Common myeloid progenitor, CD34-positive (primary cell): ENCODE results near the gene AFAP1L2.
A peak's percentile ranks its signal among the peaks of the same experiment; 100 is the strongest.

Source experiments
- CTCF ChIA-PET: fragments of 350-600 bp; sonication (Branson Sonifier 250); formaldehyde crosslinking; loops from one replicate; lab custom pipeline; 2021; ENCODE audit warnings: antibody characterized with exemption; lab: Charles Lee
- POLR2A ChIA-PET: fragments of 350-600 bp; sonication (Branson Sonifier 250); formaldehyde crosslinking; loops from one replicate; lab custom pipeline; 2021; ENCODE audit warnings: antibody characterized with exemption; lab: Charles Lee
- DNase-seq, 3 donors: peaks; one replicate each; pipeline versions ENCODE4 v3.0.0 to v3.0.0-alpha.2; 2013
- H3K27ac ChIP-seq, 2 experiments: 1 replicate in 1 of 2; 2 replicates in 1 of 2; pipeline ENCODE4 v1.7.0; 2013; ENCODE audit warnings: inconsistent platforms in 2 of 2, low read length in 2 of 2, mild to moderate bottlenecking in 2 of 2, low read depth in 1 of 2, moderate library complexity in 1 of 2; ENCODE audit not compliant: severe bottlenecking in 2 of 2, insufficient read depth in 1 of 2, poor library complexity in 1 of 2
- H3K27me3 ChIP-seq, 5 experiments: replicated peaks in 2 of 5; 1 replicate in 3 of 5; 2 replicates in 2 of 5; pipeline versions ENCODE4 v1.6.1 to v1.7.0; 2013; ENCODE audit warnings: low read length in 4 of 5, mild to moderate bottlenecking in 2 of 5, moderate library complexity in 2 of 5, inconsistent platforms in 1 of 5; ENCODE audit not compliant: insufficient read depth in 5 of 5, control insufficient read depth in 4 of 5
- H3K36me3 ChIP-seq, 4 experiments: 1 replicate in 2 of 4; 2 replicates in 2 of 4; pipeline versions ENCODE4 v1.6.1 to v1.7.0; 2013; ENCODE audit warnings: low read length in 3 of 4, control low read depth in 1 of 4, mild to moderate bottlenecking in 1 of 4; ENCODE audit not compliant: control insufficient read depth in 4 of 4, insufficient read depth in 4 of 4
- H3K4me1 ChIP-seq, 4 experiments: 1 replicate in 3 of 4; 2 replicates in 1 of 4; pipeline versions ENCODE4 v1.6.1 to v1.7.1; 2013; ENCODE audit warnings: low read length in 3 of 4, mild to moderate bottlenecking in 3 of 4, control low read depth in 1 of 4, inconsistent platforms in 1 of 4, moderate library complexity in 1 of 4; ENCODE audit not compliant: control insufficient read depth in 4 of 4, insufficient read depth in 4 of 4; ENCODE audit errors: control extremely low read depth in 1 of 4
- H3K4me3 ChIP-seq, 7 experiments: 1 replicate in 4 of 7; 2 replicates in 3 of 7; pipeline versions ENCODE4 v1.5.1 to v1.7.0; 2013; ENCODE audit warnings: mild to moderate bottlenecking in 7 of 7, low read length in 6 of 7, moderate library complexity in 6 of 7, inconsistent platforms in 2 of 7, low read depth in 2 of 7, control low read depth in 1 of 7; ENCODE audit not compliant: insufficient read depth in 4 of 7, control insufficient read depth in 1 of 7; ENCODE audit errors: extremely low read depth in 1 of 7
- H3K9me3 ChIP-seq, 5 experiments: 1 replicate in 4 of 5; 2 replicates in 1 of 5; pipeline versions ENCODE4 v1.6.1 to v1.7.1; 2013; ENCODE audit warnings: low read length in 4 of 5, mild to moderate bottlenecking in 2 of 5, inconsistent platforms in 1 of 5, low read depth in 1 of 5, moderate library complexity in 1 of 5; ENCODE audit not compliant: control insufficient read depth in 4 of 5, insufficient read depth in 2 of 5; ENCODE audit errors: control extremely low read depth in 1 of 5
- WGBS: methylation state at CpG from one replicate; pipeline ENCODE4 v1.1.5; 2013; ENCODE audit not compliant: insufficient coverage; 5-methylcytosine and 5-hydroxymethylcytosine counted together

Gene AFAP1L2

DNA sequence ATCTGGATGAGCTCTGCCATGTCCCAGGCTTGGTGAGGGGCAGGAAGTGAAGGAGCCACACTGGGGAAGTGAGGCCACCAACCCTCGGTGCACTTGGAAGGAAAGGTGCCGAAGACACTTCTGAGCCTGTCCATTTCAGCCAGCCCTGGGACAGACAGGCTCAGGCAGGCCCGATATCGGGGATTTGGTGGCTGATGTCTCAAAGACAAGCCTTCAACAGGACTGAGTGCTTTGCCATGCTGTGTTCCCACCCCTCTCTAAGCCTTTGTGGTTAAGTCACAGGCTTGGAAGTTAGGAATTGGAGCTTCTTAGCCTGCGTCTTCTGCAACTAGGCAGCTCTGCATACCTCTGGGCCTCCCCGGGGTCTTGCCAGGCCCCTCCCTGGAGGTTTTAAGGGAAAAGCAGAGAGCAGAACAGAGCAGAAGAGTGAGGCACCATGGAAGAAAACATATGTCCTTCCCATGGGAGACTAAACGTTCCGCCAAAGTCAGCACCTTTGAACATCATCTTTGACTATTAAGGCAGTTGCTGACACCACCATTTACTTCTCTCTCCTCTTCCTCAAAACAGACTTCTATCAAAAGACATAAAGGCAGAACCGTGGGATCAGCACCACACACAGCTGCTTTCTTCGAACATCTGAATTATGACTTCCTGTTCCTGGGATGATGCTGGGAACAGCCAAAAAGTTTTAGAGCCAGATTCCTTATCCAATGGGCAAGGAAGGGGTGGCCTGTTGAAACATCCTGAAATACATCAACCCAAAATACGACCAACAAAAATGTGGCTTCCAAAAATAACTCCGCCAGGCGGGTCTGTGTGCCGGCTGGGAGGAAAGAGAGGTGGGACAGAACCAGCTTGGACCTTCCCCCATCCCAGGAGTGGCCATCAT is 71.8 kb downstream of the AFAP1L2 start:
- H3K4me1 ChIP-seq = peaks cover 7 to 64% (median 56%) of the 10 kb centered on the region in 4 experiments
- CTCF ChIA-PET = no interaction called here
- no peak for DNase-seq
- no peaks in the 10 kb centered on the region for H3K9me3 ChIP-seq
- 45% methylated on average over 13 of the region's 14 CpGs for whole genome bisulfite sequencing
- H3K27ac ChIP-seq = no peak overlapping the region
- H3K4me3 ChIP-seq = peak overlapping the region in 1 of 7 experiments; percentile 17
- H3K27me3 ChIP-seq = no peaks in the 10 kb centered on the region
- POLR2A ChIA-PET = no interaction called here
- H3K36me3 ChIP-seq = no peaks in the 10 kb centered on the region

DNA sequence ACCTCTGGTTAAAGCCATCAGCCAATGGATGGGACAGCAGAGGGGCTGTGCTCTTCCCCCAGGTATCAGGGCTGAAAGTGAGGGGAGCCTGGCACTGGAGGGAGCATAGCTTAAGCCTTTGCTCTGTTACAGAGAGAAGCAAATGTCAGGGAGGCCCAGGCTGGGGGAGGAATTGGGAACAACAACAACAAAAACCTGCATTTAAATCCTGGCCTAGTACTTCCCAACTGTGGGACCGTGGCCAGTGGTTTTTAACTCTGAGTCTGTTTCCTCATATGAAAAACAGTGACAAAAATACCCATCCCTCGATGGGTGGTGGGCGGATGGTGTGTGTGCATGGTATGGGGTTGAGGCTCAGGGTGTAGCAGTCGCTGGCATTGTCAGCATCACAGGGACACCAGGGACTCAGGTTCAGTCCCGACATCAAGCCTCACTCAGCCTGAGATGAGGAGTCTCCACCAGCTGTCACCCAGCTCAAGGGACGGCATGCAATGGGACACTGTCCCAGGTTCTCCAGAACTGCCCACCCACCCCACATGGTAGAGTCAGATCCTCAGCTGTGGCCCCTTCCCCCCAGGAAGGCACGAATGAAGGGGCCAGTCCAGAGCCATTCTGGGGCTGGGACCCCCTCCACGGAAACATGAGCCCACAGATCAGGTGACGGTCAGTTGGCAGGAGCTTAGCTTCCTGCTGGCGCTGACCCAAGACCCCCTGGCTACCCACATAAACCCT is 74.5 kb downstream of the AFAP1L2 start:
- Histone ChIP-seq H3K36me3 (no peaks in the 10 kb centered on the region), H3K27ac (no peak overlapping the region), H3K9me3 (no peaks in the 10 kb centered on the region), H3K4me1 (peaks cover 7 to 47% (median 41%) of the 10 kb centered on the region in 4 experiments), H3K27me3 (no peaks in the 10 kb centered on the region), H3K4me3 (no peak overlapping the region)
- ChIA-PET CTCF (interaction anchor here (1.2 to 1.6 kb wide), 2 partner anchors 48 to 73 kb away, joined by 3 to 5 read pairs; no protein-coding TSS in a partner anchor), POLR2A (no interaction called here)
- peak in 1 of 3 donors; percentile 24 for DNase-seq
- 39% methylated on average over 7 of the region's 10 CpGs for WGBS

DNA sequence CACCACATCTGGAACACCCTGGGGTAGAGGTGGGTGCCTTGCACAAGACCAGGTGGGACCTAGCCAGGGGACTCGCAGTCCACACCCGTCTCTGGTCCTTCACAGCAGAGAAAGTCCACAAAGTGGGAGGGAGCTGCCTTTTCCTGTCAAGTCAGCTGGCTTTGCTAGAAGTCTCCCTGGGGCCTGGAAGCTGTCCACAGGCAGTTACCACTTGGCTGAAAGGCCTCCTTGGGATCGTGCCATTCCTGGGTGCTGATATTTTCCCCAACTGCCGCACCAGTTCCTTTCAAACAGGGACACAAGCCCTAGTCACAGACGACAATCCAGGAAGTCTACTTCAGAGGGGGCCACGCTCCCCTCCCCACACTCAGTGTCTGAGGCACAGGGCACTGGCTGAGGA is 75.4 kb downstream of the AFAP1L2 start:
- WGBS = 84% methylated on average over 6 of the region's 6 CpGs
- Histone ChIP-seq H3K9me3 (no peaks in the 10 kb centered on the region), H3K27ac (no peak overlapping the region), H3K36me3 (no peaks in the 10 kb centered on the region), H3K4me1 (peaks cover 4 to 38% (median 31%) of the 10 kb centered on the region in 4 experiments), H3K4me3 (no peak overlapping the region), H3K27me3 (no peaks in the 10 kb centered on the region)
- ChIA-PET CTCF (interaction anchor here (1.2 to 1.7 kb wide), 3 partner anchors 17 to 74 kb away, joined by 3 to 5 read pairs (median 4); no protein-coding TSS in a partner anchor), POLR2A (no interaction called here)
- DNase-seq = no peak

DNA sequence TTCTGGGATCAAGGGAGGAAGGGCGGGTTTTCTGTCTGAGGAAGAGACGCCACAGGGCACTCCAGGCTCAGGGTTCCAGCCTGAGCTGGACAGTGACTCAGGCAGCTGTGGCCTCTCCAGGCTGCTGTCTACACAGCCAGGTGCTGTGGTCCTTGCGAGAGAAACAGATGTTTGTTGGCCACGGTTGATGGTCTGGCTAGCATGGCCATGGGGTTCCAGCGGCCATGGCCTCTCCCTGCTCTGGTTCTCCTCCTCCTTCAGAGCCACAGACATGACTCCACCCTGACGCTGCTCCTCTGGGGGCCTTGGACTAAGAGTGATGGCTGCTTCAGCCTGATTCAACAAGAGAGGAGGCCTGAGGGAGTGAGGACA is 75.9 kb downstream of the AFAP1L2 start:
- Histone ChIP-seq H3K4me3 (no peak overlapping the region), H3K4me1 (peaks cover 4 to 33% (median 28%) of the 10 kb centered on the region in 4 experiments), H3K27ac (no peak overlapping the region), H3K36me3 (no peaks in the 10 kb centered on the region), H3K27me3 (no peaks in the 10 kb centered on the region), H3K9me3 (no peaks in the 10 kb centered on the region)
- 100% methylated on average over 4 of the region's 6 CpGs for WGBS
- POLR2A ChIA-PET = no interaction called here
- DNase-seq = no peak
- CTCF ChIA-PET = interaction anchor here (1.7 kb wide), 1 partner anchor 16 kb away, joined by 4 read pairs; no protein-coding TSS in a partner anchor

DNA sequence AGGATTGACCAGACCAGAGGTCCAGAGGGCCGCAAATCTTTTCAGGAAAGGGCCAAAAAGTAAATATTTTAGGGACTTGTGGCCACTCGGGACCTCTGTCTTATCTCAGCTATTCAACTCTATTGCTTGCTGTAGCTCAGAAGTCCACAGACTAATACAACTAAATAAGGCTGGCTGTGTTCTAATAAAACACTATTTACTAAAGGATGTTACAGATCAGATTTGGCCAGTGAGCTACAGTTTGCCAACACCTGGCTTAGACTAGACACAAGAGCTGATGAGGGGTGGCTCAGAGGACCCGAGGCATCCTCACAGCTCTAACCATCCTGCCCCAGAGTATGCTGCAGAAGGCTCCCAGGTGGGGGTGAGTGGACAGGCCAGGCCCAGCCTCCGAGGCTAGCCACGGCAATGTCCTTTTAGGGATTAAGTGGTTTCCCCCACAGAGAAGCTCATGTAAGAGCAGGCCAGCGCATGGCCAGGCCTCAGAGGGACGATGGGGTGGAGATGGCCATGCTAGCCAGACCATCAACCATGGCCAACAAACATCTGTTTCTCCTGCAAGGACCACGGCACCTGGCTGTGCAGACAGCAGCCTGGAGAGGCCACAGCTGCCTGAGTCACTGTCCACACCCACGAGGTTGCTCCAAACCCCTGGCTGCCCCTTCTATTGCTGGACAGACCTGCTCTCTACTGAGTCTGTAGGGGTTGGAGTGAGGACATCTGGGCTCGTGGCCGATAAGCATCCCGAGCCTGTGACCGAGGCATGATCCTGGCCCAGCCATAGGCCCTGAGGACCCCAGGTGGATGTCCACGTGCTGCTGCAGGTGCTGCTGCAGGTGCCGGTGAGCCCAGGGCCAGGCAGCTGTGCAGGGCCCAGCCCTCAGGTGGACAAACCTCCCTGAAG is 76.5 kb downstream of the AFAP1L2 start:
- no peaks in the 10 kb centered on the region for H3K9me3 ChIP-seq
- H3K27ac ChIP-seq = no peak overlapping the region
- CTCF ChIA-PET = interaction anchor here (0.7 to 1.7 kb wide), 3 partner anchors 16 to 41 kb away, joined by 3 to 5 read pairs (median 4); no protein-coding TSS in a partner anchor
- no peaks in the 10 kb centered on the region for H3K27me3 ChIP-seq
- H3K4me1 ChIP-seq = peaks cover 4 to 27% (median 21%) of the 10 kb centered on the region in 4 experiments
- no peaks in the 10 kb centered on the region for H3K36me3 ChIP-seq
- no peak overlapping the region for H3K4me3 ChIP-seq
- DNase-seq = no peak
- WGBS = 98% methylated on average over 12 of the region's 15 CpGs
- POLR2A ChIA-PET = no interaction called here

DNA sequence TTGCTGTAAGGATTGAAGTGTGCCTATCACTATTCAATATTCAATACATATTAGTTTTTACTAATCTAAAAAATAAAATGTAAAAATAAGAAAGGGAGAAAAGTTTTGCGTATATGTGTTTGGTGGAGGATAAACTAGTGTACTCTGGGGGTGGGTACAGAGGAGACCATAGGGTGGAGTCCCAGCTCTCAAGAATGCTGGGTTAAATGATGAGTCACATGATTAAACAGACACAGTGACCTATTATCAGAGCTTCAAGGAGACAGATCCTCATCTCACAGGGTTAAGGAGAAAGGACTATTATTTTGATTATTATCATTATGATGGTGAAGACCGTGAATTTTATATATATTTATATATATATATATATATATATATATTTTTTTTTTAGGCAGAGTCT is 77.5 kb downstream of the AFAP1L2 start:
- no peak for DNase-seq
- Histone ChIP-seq H3K4me1 (peaks cover 4 to 17% (median 11%) of the 10 kb centered on the region in 4 experiments), H3K36me3 (no peaks in the 10 kb centered on the region), H3K9me3 (no peaks in the 10 kb centered on the region), H3K27ac (no peak overlapping the region), H3K27me3 (no peaks in the 10 kb centered on the region), H3K4me3 (no peak overlapping the region)
- CTCF ChIA-PET = interaction anchor here (1.0 kb wide), 1 partner anchor 9 kb away, joined by 3 read pairs; no protein-coding TSS in a partner anchor
- WGBS = no CpG with 5 or more reads among the region's 2 CpGs
- POLR2A ChIA-PET = no interaction called here
